Left ventricle myocardium inferior (tissue), 1 donor: ENCODE data around the gene KAT14. TPM values are rescaled to one million over a fixed set of nuclear protein-coding genes. Genes with fewer than 3 reads are reported as not detected.
"Not testable (repeated sequence)": the region's sequence is repeated elsewhere in the genome, so short reads cannot be mapped to it uniquely, and the experiment has no call there.

Experiments
- DNase-seq: peaks from one replicate; pipeline ENCODE4 v3.0.0-alpha.2; 2020
- H3K27ac ChIP-seq: fragments of 200-600 bp; replicated peaks from 2 replicates; pipeline ENCODE4 v1.8.0; 2021
- H3K27me3 ChIP-seq: fragments of 200-600 bp; 2 replicates; pipeline ENCODE4 v1.8.0; 2021; ENCODE audit warnings: low read depth
- H3K36me3 ChIP-seq: fragments of 200-600 bp; 2 replicates; pipeline ENCODE4 v1.8.0; 2021
- H3K4me1 ChIP-seq: fragments of 200-600 bp; 2 replicates; pipeline ENCODE4 v1.8.0; 2021
- H3K4me3 ChIP-seq: fragments of 200-600 bp; 2 replicates; pipeline ENCODE4 v1.8.0; 2021; ENCODE audit warnings: mild to moderate bottlenecking, moderate library complexity
- H3K9me3 ChIP-seq: fragments of 200-600 bp; replicated peaks from 2 replicates; pipeline ENCODE4 v1.8.0; 2021
- intact Hi-C: fragments of 100-400 bp; cut with micrococcal nuclease; formaldehyde crosslinking; loops from one replicate; pipeline ENCODE4 v1.11.0; 2022
- total RNA-seq: library from RNA; stranded (reverse); fragmentation: NEBNext Ultra II Directional; extraction: Animal tissue kit (Norgen Biotek cat#: 25700); gene quantifications from one replicate; pipeline ENCODE4 v1.2.1, GENCODE V29; 2021
- TF ChIP-seq, protein P1 (sequence below): fragments of 200-600 bp; IDR thresholded peaks from 2 replicates; pipeline ENCODE4 v1.8.0; 2021; ENCODE audit warnings: antibody characterized with exemption, mild to moderate bottlenecking, borderline replicate concordance
- donor health status: DM: no; HTN: yes; CAD: no; lungs with severe emphysema.

KAT14 gene
- total RNA-seq, 1 donor from 2014 or later: 10.7 TPM

DNA sequence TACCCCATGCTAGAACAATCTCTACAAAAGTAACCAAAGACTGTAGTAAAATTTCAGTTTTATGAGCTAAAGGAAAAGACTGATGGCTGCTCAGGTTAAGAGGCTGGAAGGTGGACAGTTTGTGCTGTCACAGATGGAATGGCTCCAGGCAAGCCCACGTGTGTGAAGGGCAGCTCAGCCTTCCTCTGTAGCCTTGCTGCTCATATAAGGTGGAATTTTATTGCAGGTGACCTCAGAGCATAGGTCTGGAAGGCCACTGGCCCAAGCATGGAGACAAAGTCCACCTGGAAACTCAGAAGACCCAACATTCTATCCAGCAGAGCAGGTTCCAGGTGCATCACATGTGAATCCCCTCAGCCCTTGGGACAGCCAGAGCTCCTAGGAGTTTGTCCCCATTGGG is 53.6 kb downstream of the KAT14 start:
- H3K9me3 ChIP-seq: no peaks in the 10 kb centered on the region
- H3K36me3 ChIP-seq: peaks cover 26% of the 10 kb centered on the region
- H3K4me3 ChIP-seq: no peak overlapping the region
- no peak overlapping the region for H3K27ac ChIP-seq
- H3K4me1 ChIP-seq: no peaks in the 10 kb centered on the region
- no peaks in the 10 kb centered on the region for H3K27me3 ChIP-seq
- intact Hi-C loops: loop anchor here (2.0 kb wide), 1 partner anchor 25 kb away; no protein-coding TSS in a partner anchor
- TF ChIP-seq, protein P1, sequence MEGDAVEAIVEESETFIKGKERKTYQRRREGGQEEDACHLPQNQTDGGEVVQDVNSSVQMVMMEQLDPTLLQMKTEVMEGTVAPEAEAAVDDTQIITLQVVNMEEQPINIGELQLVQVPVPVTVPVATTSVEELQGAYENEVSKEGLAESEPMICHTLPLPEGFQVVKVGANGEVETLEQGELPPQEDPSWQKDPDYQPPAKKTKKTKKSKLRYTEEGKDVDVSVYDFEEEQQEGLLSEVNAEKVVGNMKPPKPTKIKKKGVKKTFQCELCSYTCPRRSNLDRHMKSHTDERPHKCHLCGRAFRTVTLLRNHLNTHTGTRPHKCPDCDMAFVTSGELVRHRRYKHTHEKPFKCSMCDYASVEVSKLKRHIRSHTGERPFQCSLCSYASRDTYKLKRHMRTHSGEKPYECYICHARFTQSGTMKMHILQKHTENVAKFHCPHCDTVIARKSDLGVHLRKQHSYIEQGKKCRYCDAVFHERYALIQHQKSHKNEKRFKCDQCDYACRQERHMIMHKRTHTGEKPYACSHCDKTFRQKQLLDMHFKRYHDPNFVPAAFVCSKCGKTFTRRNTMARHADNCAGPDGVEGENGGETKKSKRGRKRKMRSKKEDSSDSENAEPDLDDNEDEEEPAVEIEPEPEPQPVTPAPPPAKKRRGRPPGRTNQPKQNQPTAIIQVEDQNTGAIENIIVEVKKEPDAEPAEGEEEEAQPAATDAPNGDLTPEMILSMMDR: no peak
- no peak for DNase-seq

GRCh38 chr20:18194461-18194860 is 56.8 kb downstream of the KAT14 start:
- H3K9me3 ChIP-seq, intact Hi-C loops, H3K4me1 ChIP-seq, H3K4me3 ChIP-seq, H3K27ac ChIP-seq, H3K36me3 ChIP-seq, H3K27me3 ChIP-seq, DNase-seq: not testable (repeated sequence)

DNA sequence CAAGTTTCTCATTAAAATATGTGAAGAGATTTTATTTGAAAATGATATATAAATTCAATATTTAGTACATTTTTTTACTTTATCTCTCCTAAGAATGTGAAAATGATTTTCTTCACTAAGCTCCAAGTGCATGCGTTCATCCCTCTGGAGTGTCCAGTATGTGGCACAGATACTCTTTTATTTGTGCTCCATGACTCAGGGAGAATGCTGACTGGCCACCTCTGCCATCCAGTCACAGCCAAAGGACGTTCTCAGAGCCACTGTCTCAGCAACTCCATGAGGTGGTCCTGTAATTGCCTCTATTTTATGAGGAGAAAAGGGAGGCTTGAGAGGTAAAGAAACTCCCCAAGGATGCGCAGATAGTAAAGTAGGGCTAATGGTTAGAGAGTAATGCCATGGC is 58.3 kb downstream of the KAT14 start:
- Histone ChIP-seq H3K4me3 (no peak overlapping the region), H3K27ac (no peak overlapping the region), H3K9me3 (peaks cover under 1% of the 10 kb centered on the region), H3K4me1 (no peaks in the 10 kb centered on the region), H3K36me3 (no peaks in the 10 kb centered on the region), H3K27me3 (no peaks in the 10 kb centered on the region)
- TF ChIP-seq, protein P1: no peak
- no peak for DNase-seq
- intact Hi-C loops: no loop called here

DNA sequence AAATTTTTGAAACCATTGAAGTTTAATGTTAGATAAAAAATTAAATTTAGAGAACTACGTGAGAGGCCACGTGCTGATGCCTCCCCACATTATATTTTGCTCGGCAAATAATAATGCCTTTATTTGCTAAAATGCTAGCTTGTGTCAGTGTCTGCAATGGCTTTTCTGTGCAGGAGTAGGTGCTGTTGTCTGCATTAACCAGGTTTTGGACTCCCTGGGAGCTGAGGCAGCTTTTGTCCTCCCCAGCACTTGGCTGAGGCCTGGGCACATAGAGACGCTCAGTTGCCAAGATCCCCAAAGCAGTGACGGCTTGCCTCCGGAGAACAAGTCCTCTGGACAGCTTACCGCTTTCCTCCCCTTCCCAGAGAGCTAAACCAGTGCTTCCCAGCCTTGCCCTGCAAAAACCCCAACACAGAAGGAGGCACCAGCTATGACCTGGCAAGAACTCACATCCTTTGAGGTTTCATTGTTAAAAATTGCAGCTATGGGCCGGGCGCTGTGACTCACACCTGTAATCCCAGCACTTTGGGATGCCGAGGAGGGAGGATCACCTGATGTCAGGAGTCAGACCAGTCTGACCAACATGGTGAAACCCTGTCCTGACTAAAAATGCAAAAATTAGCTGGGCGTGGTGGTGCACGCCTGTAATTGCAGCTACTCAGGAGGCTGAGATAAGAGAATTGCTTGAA is 59.9 kb downstream of the KAT14 start:
- no peak for DNase-seq
- H3K9me3 ChIP-seq: peaks cover 13% of the 10 kb centered on the region
- TF ChIP-seq, protein P1: no peak
- H3K4me3 ChIP-seq: no peak overlapping the region
- no peak overlapping the region for H3K27ac ChIP-seq
- H3K4me1 ChIP-seq: no peaks in the 10 kb centered on the region
- intact Hi-C loops: no loop called here
- H3K27me3 ChIP-seq: no peaks in the 10 kb centered on the region
- H3K36me3 ChIP-seq: no peaks in the 10 kb centered on the region

DNA sequence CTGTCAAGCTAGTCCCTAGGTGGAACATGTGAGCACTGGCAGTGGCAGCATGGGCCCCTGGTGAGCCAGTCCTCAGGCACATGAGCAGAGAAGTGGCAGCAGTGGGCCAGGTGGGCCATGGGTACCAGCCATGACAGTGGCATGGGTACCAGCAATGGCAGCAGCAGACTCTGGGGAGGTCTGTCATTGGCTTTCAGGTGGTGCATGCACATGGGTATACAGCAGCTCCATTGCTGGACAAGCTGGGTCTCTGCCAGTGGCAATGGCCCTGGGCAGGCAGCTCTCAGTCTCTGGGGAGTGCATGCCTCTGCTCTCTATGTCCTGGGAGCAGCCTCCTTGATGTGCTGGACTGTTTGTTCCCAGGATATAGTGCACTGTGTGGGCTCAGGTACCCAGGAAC is 65.3 kb downstream of the KAT14 start:
- H3K4me3 ChIP-seq: no peak overlapping the region
- H3K4me1 ChIP-seq: no peaks in the 10 kb centered on the region
- H3K9me3 ChIP-seq: peaks cover 13% of the 10 kb centered on the region
- DNase-seq: no peak
- intact Hi-C loops: no loop called here
- TF ChIP-seq, protein P1: no peak
- H3K27me3 ChIP-seq: no peaks in the 10 kb centered on the region
- H3K36me3 ChIP-seq: no peaks in the 10 kb centered on the region
- H3K27ac ChIP-seq: no peak overlapping the region

DNA sequence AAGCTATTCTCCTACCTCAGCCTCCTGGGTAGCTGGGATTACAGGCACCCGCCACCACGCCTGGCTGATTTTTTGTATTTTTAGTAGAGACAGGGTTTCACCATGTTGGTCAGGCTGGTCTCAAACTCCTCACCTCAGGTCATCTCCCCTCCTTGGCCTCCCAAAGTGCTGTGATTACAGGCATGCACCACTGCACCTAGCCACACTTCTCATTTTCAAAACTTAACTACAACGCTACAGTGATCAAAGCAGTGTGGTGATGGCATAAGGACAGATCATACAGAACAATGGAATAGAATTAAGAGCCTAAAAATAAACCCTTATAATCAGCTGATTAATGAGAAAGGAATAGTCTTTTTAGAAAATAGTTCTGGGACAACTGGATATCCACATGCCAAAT is 66.0 kb downstream of the KAT14 start:
- H3K4me1 ChIP-seq, intact Hi-C loops, H3K27me3 ChIP-seq, H3K4me3 ChIP-seq, H3K36me3 ChIP-seq, DNase-seq, H3K27ac ChIP-seq: not testable (repeated sequence)
- H3K9me3 ChIP-seq: peaks cover 13% of the 10 kb centered on the region

GRCh38 chr20:18213002-18213401 is 75.3 kb downstream of the KAT14 start:
- intact Hi-C loops: no loop called here
- TF ChIP-seq, protein P1: no peak
- Histone ChIP-seq H3K4me3 (no peak overlapping the region), H3K36me3 (no peaks in the 10 kb centered on the region), H3K9me3 (no peaks in the 10 kb centered on the region), H3K27ac (no peak overlapping the region), H3K4me1 (no peaks in the 10 kb centered on the region), H3K27me3 (no peaks in the 10 kb centered on the region)
- DNase-seq: no peak
